22Rv1 (cell line): ENCODE results near the gene ZNF577.

Experiments
- CTCF ChIP-seq: fragments of 450-650 bp; IDR thresholded peaks from 2 replicates; pipeline ENCODE4 v1.5.1; 2017; ENCODE audit warnings: mild to moderate bottlenecking
- ZFX ChIP-seq: fragments of 450-650 bp; IDR thresholded peaks from 2 replicates; pipeline ENCODE4 v1.6.1; 2017; ENCODE audit warnings: antibody characterized with exemption, borderline replicate concordance

GRCh38 chr19:51921949-51922348 lies 34.2 kb upstream of the ZNF577 start:
- TF ChIP-seq CTCF (no peak), ZFX (no peak)
